ENCODE data around the gene IFT43. TPM values are rescaled to one million over a fixed set of nuclear protein-coding genes. Genes with fewer than 3 reads are reported as not detected.

Gene IFT43
- total RNA-seq, 3 donors from 2014 or later, result 21.4 to 47.2 (median 41.9) TPM

DNA sequence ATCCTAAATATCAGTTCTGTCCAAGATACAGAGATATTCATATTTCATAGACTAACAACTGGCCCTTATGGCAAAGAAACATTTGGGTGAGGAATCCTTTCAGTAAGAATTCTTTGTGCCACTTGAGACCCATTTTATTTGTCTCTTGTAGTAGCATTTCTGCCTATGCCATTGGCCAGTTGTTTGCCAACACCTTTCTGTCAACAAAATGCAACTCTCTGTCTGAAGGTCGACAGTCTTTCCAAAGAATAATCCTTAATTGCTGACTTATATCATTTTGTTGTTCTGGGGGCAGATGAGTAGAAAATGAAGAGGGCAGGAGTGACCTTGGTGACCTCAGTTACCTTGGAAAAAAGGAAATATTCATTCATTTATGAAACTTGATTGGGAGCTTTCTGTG lies 10.9 kb downstream of the IFT43 start:
- TF ChIP-seq POLR2AphosphoS5 (IDR thresholded peaks at IDR 0.05) (no peak), POLR2A (IDR thresholded peaks at IDR 0.05) (no peak)
- TF ChIP-seq, protein P1, sequence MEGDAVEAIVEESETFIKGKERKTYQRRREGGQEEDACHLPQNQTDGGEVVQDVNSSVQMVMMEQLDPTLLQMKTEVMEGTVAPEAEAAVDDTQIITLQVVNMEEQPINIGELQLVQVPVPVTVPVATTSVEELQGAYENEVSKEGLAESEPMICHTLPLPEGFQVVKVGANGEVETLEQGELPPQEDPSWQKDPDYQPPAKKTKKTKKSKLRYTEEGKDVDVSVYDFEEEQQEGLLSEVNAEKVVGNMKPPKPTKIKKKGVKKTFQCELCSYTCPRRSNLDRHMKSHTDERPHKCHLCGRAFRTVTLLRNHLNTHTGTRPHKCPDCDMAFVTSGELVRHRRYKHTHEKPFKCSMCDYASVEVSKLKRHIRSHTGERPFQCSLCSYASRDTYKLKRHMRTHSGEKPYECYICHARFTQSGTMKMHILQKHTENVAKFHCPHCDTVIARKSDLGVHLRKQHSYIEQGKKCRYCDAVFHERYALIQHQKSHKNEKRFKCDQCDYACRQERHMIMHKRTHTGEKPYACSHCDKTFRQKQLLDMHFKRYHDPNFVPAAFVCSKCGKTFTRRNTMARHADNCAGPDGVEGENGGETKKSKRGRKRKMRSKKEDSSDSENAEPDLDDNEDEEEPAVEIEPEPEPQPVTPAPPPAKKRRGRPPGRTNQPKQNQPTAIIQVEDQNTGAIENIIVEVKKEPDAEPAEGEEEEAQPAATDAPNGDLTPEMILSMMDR (IDR thresholded peaks at IDR 0.05), result no peak
- Histone ChIP-seq H3K27me3 (no peaks in the 10 kb centered on the region), H3K9me3 (no peaks in the 10 kb centered on the region), H3K4me1 (no peaks in the 10 kb centered on the region), H3K4me3 (no peak overlapping the region), H3K36me3 (no peaks in the 10 kb centered on the region), H3K27ac (no peak overlapping the region)
- intact Hi-C loops (cut with DNase I; ENCODE audit: low total_unique reads), result loop anchor here (5.0 kb wide), 1 partner anchor 1131 kb away; no protein-coding TSS in a partner anchor
- no peak for DNase-seq (ENCODE audit: low spot score in 2 of 2)

DNA sequence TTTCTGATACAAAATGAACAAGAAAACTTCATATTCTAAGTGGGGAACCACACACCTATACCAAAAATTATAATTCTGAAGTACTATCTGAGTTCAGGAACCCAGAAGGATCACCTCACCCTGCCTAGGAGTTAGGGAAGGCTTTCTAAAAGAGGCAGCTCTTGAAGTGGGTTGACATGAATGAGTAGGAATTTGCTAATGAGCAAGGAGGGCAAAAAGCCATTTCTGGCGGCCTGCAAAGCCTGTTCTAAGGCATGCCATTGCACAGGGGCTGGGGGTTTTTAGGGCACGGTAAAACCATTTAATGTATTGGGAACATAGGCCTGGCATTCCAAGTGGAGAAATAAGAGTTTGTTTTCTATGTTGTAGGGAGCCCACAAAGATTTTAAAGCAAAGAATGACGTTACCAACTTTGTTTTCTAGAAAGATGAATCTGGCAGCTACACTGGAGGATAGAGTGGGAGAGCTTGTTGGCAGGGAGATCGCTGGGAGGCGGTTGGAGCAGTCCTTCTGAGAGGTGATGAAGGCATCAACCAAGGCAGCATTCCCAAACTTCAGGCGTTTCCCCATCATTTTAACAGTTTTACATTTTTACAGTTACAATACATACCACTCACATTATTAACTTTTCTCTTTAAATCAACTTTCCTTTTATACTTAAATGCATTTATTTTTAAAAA lies 14.1 kb downstream of the IFT43 start:
- H3K27ac ChIP-seq, result no peak overlapping the region
- peaks cover 0 to under 1% of the 10 kb centered on the region in 2 donors for H3K9me3 ChIP-seq
- no peak for DNase-seq (ENCODE audit: low spot score in 2 of 2)
- intact Hi-C loops (cut with DNase I; ENCODE audit: low total_unique reads), result loop anchor here (5.0 kb wide), 1 partner anchor 1128 kb away; no protein-coding TSS in a partner anchor
- H3K27me3 ChIP-seq, result no peaks in the 10 kb centered on the region
- TF ChIP-seq, protein P1 (IDR thresholded peaks at IDR 0.05), result no peak
- TF ChIP-seq POLR2AphosphoS5 (IDR thresholded peaks at IDR 0.05) (no peak), POLR2A (IDR thresholded peaks at IDR 0.05) (no peak)
- H3K4me3 ChIP-seq, result no peak overlapping the region
- H3K36me3 ChIP-seq, result no peaks in the 10 kb centered on the region
- H3K4me1 ChIP-seq, result no peaks in the 10 kb centered on the region

DNA sequence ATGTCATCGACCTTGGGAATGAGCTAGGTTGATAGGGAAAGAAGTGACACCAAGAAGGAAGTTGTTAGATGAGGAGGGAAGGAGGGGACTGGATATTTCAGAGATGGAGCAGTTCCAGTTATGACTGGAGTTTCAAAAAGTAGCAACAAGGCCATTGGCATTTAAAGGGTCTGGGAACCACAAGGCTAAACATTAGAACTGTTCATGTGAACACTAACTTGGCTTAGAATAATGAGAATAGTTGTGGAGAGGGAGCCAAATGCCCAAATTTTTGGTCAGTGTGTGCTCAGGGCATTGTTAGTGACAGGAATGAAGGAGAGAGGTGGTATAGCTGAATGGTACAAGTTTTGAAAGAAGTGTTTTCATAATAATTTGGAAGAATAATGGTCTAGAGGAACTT lies 16.8 kb downstream of the IFT43 start:
- TF ChIP-seq POLR2AphosphoS5 (IDR thresholded peaks at IDR 0.05), result no peak
- TF ChIP-seq, protein P1 (IDR thresholded peaks at IDR 0.05), result no peak
- TF ChIP-seq POLR2A (IDR thresholded peaks at IDR 0.05), result no peak
- H3K36me3 ChIP-seq, result peaks cover 4% of the 10 kb centered on the region
- H3K9me3 ChIP-seq, result peaks cover 0 to 8% of the 10 kb centered on the region in 2 donors
- no peak overlapping the region for H3K4me3 ChIP-seq
- intact Hi-C loops (cut with DNase I; ENCODE audit: low total_unique reads), result no loop called here
- H3K27ac ChIP-seq, result no peak overlapping the region
- no peaks in the 10 kb centered on the region for H3K4me1 ChIP-seq
- DNase-seq (ENCODE audit: low spot score in 2 of 2), result no peak
- no peaks in the 10 kb centered on the region for H3K27me3 ChIP-seq

DNA sequence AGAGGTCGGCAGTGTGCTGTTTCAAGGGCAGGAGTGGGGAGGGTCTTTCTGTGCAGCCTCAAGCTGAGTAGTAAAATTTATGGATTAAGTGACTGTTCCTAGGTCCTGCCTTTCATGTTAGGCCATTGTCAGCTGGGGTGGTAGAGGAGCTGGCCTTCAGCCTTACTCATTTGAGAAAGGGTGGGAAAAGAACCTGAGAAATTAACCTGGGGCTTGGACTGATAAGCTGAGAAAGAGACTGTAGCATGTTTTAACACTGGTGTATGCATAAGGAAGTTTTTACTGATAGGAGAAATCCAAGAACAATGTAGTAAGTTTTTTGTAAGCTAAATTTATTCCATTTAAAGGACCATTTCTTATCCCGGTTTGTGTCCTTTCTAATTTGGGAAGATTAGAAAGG lies 20.7 kb downstream of the IFT43 start:
- no peak overlapping the region for H3K27ac ChIP-seq
- TF ChIP-seq POLR2A (IDR thresholded peaks at IDR 0.05), result no peak
- TF ChIP-seq POLR2AphosphoS5 (IDR thresholded peaks at IDR 0.05), result no peak
- TF ChIP-seq, protein P1 (IDR thresholded peaks at IDR 0.05), result no peak
- H3K27me3 ChIP-seq, result no peaks in the 10 kb centered on the region
- H3K4me1 ChIP-seq, result no peaks in the 10 kb centered on the region
- no peak for DNase-seq (ENCODE audit: low spot score in 2 of 2)
- H3K9me3 ChIP-seq, result peaks cover 0 to 8% of the 10 kb centered on the region in 2 donors
- H3K4me3 ChIP-seq, result no peak overlapping the region
- intact Hi-C loops (cut with DNase I; ENCODE audit: low total_unique reads), result no loop called here
- peaks cover 4% of the 10 kb centered on the region for H3K36me3 ChIP-seq

DNA sequence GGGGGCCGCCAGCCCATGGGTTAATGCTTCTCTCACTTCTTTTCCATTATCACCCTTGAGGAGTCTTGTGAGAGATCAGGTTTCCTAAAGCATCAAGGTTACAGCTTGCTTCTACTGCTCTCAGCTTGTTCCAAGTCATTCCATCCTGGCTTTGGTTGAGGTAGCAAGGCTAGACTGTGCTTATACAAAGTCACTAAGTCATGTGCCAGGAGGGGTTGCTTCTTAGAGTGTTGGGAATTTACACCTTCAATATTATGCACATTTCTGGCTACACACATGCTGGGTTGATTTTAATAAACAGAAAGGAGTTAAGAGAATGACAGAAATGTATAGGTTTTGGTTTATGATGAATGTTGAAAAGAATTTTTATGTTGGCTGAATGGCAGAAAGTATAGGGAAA lies 21.8 kb downstream of the IFT43 start:
- TF ChIP-seq, protein P1 (IDR thresholded peaks at IDR 0.05), result no peak
- Histone ChIP-seq H3K9me3 (peaks cover 0 to 8% of the 10 kb centered on the region in 2 donors), H3K27ac (no peak overlapping the region), H3K4me1 (no peaks in the 10 kb centered on the region), H3K4me3 (no peak overlapping the region), H3K36me3 (peaks cover 4% of the 10 kb centered on the region), H3K27me3 (no peaks in the 10 kb centered on the region)
- no peak for DNase-seq (ENCODE audit: low spot score in 2 of 2)
- intact Hi-C loops (cut with DNase I; ENCODE audit: low total_unique reads), result no loop called here

Measured in breast epithelium (tissue), 4 donors.